H1 (cell line): Measurements from ENCODE around the gene EGLN2. TPM values are rescaled to one million over a fixed set of nuclear protein-coding genes. Genes with fewer than 3 reads are reported as not detected.
"Not testable (repeated sequence)": the region's sequence is repeated elsewhere in the genome, so short reads cannot be mapped to it uniquely, and the experiment has no call there.

Experiments used
- CTCF ChIA-PET: fragments of 300-600 bp; sonication (Branson Sonifier 250); formaldehyde crosslinking; loops from one replicate; lab custom pipeline; 2021; ENCODE audit not compliant: partially characterized antibody; lab: Charles Lee
- POLR2A ChIA-PET: fragments of 300-600 bp; sonication (Branson Sonifier 250); formaldehyde crosslinking; loops from one replicate; lab custom pipeline; 2021; ENCODE audit warnings: inconsistent platforms; ENCODE audit not compliant: partially characterized antibody; lab: Charles Lee
- DNase-seq, 2 experiments: peaks; one replicate each; pipeline versions ENCODE4 v3.0.0 to v3.0.0-alpha.2; 2010 to 2022; ENCODE audit warnings: low spot score in 2 of 2, low read depth in 1 of 2, mixed read lengths in 1 of 2
- FAIRE-seq: peaks from 2 replicates; lab custom pipeline; 2011; peaks lifted over from hg19 to GRCh38; lab: Jason Lieb, UNC
- H2AFZ ChIP-seq: 2 replicates; pipeline ENCODE4 v1.8.1; 2012; ENCODE audit warnings: low read length, inconsistent platforms
- H2AK5ac ChIP-seq: 2 replicates; pipeline ENCODE4 v1.6.1; 2013; ENCODE audit warnings: low read depth, low read length
- H2BK120ac ChIP-seq: replicated peaks from 2 replicates; pipeline ENCODE3; 2013; ENCODE audit warnings: low read depth, low read length, inconsistent platforms
- H2BK12ac ChIP-seq: 2 replicates; pipeline ENCODE4 v1.6.1; 2013; ENCODE audit warnings: low read depth, low read length
- H2BK15ac ChIP-seq: 2 replicates; pipeline ENCODE4 v1.6.1; 2013; ENCODE audit warnings: low read length
- H2BK20ac ChIP-seq: 2 replicates; pipeline ENCODE4 v1.6.1; 2013; ENCODE audit warnings: low read length
- H2BK5ac ChIP-seq: 2 replicates; pipeline ENCODE4 v1.6.1; 2013; ENCODE audit warnings: low read depth, low read length
- H3K14ac ChIP-seq: 2 replicates; pipeline ENCODE4 v1.6.1; 2013; ENCODE audit warnings: inconsistent platforms; ENCODE audit not compliant: insufficient read length
- H3K18ac ChIP-seq: 2 replicates; pipeline ENCODE4 v1.6.1; 2013; ENCODE audit warnings: low read length; ENCODE audit errors: extremely low read depth
- H3K23ac ChIP-seq: 2 replicates; pipeline ENCODE4 v1.6.1; 2013; ENCODE audit warnings: inconsistent platforms; ENCODE audit not compliant: insufficient read length
- H3K23me2 ChIP-seq: 2 replicates; pipeline ENCODE4 v1.6.1; 2013; ENCODE audit warnings: low read depth, low read length
- H3K27ac ChIP-seq: 2 replicates; pipeline ENCODE4 v1.6.1; 2011; ENCODE audit warnings: low read depth, low read length, inconsistent platforms
- H3K27me3 ChIP-seq, 4 experiments: replicated peaks in 1 of 4; 1 replicate in 1 of 4; 2 replicates in 3 of 4; pipeline versions ENCODE4 v1.6.1 to v1.8.1; 2011 to 2013; ENCODE audit warnings: low read length in 3 of 4, mild to moderate bottlenecking in 3 of 4, inconsistent platforms in 2 of 4, mixed read lengths in 2 of 4, moderate library complexity in 1 of 4; ENCODE audit not compliant: control insufficient read depth in 3 of 4, insufficient read depth in 3 of 4; ENCODE audit errors: extremely low read depth in 1 of 4
- H3K36me3 ChIP-seq, 4 experiments: 2 replicates each; pipeline versions ENCODE4 v1.6.1 to v1.8.1; 2011 to 2013; ENCODE audit warnings: mild to moderate bottlenecking in 4 of 4, low read length in 3 of 4, moderate library complexity in 2 of 4, control low read depth in 1 of 4, inconsistent platforms in 1 of 4; ENCODE audit not compliant: insufficient read depth in 4 of 4, control insufficient read depth in 2 of 4
- H3K4ac ChIP-seq: replicated peaks from 2 replicates; pipeline ENCODE3; 2013; ENCODE audit warnings: low read length, low read depth, mixed read lengths, inconsistent platforms; ENCODE audit not compliant: insufficient read length
- H3K4me1 ChIP-seq, 4 experiments: replicated peaks in 1 of 4; 1 replicate in 1 of 4; 2 replicates in 3 of 4; pipeline versions ENCODE4 v1.6.1 to v1.8.1; 2011 to 2013; ENCODE audit warnings: low read length in 3 of 4, inconsistent platforms in 2 of 4, mixed read lengths in 1 of 4; ENCODE audit not compliant: insufficient read depth in 4 of 4, control insufficient read depth in 3 of 4
- H3K4me2 ChIP-seq, 2 experiments: 2 replicates each; pipeline versions ENCODE4 v1.6.1 to v1.8.1; 2011 to 2013; ENCODE audit warnings: low read depth in 2 of 2, low read length in 2 of 2, control low read depth in 1 of 2, inconsistent platforms in 1 of 2, mild to moderate bottlenecking in 1 of 2; ENCODE audit not compliant: insufficient read depth in 1 of 2
- H3K4me3 ChIP-seq, 4 experiments: fragments of 200-600, 300-600 bp in 1 of 4; sonication (generic), shearing (Covaris generic), sonication (Bioruptor Twin) in 1 of 4; 2 replicates each; pipeline versions ENCODE4 v1.5.1 to v1.8.1; 2011 to 2016; ENCODE audit warnings: low read length in 4 of 4, low read depth in 3 of 4, control low read depth in 2 of 4, inconsistent platforms in 2 of 4, mild to moderate bottlenecking in 2 of 4, mixed read lengths in 1 of 4, moderate library complexity in 1 of 4; ENCODE audit not compliant: insufficient read depth in 2 of 4; ENCODE audit errors: extremely low read depth in 1 of 4
- H3K56ac ChIP-seq: replicated peaks from 2 replicates; pipeline ENCODE3; 2013; ENCODE audit warnings: low read depth, mild to moderate bottlenecking, mixed read lengths, low read length, inconsistent platforms; ENCODE audit not compliant: insufficient read length
- H3K79me1 ChIP-seq: 2 replicates; pipeline ENCODE4 v1.6.1; 2013; ENCODE audit warnings: low read depth, low read length, control low read depth
- H3K79me2 ChIP-seq, 2 experiments: 2 replicates each; pipeline versions ENCODE4 v1.6.1 to v1.8.1; 2012 to 2013; ENCODE audit warnings: low read length in 2 of 2, mild to moderate bottlenecking in 2 of 2, inconsistent platforms in 1 of 2; ENCODE audit not compliant: insufficient read depth in 2 of 2, control insufficient read depth in 1 of 2
- H3K9ac ChIP-seq, 4 experiments: replicated peaks in 1 of 4; 1 replicate in 1 of 4; 2 replicates in 3 of 4; pipeline versions ENCODE4 v1.6.1 to v1.8.1; 2011 to 2013; ENCODE audit warnings: low read depth in 3 of 4, low read length in 3 of 4, control low read depth in 2 of 4, mild to moderate bottlenecking in 2 of 4, moderate library complexity in 2 of 4, inconsistent platforms in 1 of 4; ENCODE audit errors: extremely low read depth in 1 of 4
- H3K9me3 ChIP-seq, 2 experiments: 2 replicates each; pipeline versions ENCODE4 v1.6.1 to v1.8.1; 2012 to 2013; ENCODE audit warnings: mild to moderate bottlenecking in 2 of 2, moderate library complexity in 2 of 2, control low read depth in 1 of 2, inconsistent platforms in 1 of 2, low read depth in 1 of 2, low read length in 1 of 2, mixed read lengths in 1 of 2; ENCODE audit not compliant: insufficient read depth in 2 of 2
- H4K20me1 ChIP-seq, 2 experiments: replicated peaks in 1 of 2; 2 replicates each; pipeline versions ENCODE3 to v1.8.1; 2011 to 2013; ENCODE audit warnings: inconsistent platforms in 2 of 2, low read length in 2 of 2, mild to moderate bottlenecking in 1 of 2; ENCODE audit not compliant: insufficient read depth in 2 of 2, control insufficient read depth in 1 of 2
- H4K5ac ChIP-seq: 2 replicates; pipeline ENCODE4 v1.6.1; 2013; ENCODE audit warnings: low read length, low read depth, mixed read lengths, inconsistent platforms; ENCODE audit not compliant: insufficient read length
- H4K8ac ChIP-seq: 2 replicates; pipeline ENCODE4 v1.8.0; 2013; ENCODE audit warnings: mild to moderate bottlenecking, moderate library complexity, low read length, inconsistent platforms; ENCODE audit not compliant: insufficient read depth; ENCODE audit errors: extremely low read depth
- H4K91ac ChIP-seq: replicated peaks from 2 replicates; pipeline ENCODE3; 2013; ENCODE audit warnings: low read length, mixed read lengths, inconsistent platforms; ENCODE audit not compliant: insufficient read length
- CHD2 ChIP-seq: IDR thresholded peaks from 2 replicates; pipeline ENCODE4 v1.6.1; 2012; ENCODE audit warnings: low read length, improper control_type of control experiment
- MAFK ChIP-seq: IDR thresholded peaks from 2 replicates; pipeline ENCODE4 v1.6.1; 2012; ENCODE audit warnings: low read depth, mild to moderate bottlenecking, improper control_type of control experiment, low read length
- RBBP5 ChIP-seq: IDR thresholded peaks from 2 replicates; pipeline ENCODE4 v1.7.1; 2012; ENCODE audit warnings: low read depth, mild to moderate bottlenecking, inconsistent platforms, low read length, moderate library complexity, borderline replicate concordance
- RFX5 ChIP-seq: IDR thresholded peaks from 2 replicates; pipeline ENCODE4 v1.6.1; 2011; ENCODE audit warnings: low read depth, low read length, improper control_type of control experiment, borderline replicate concordance
- SIX5 ChIP-seq: IDR thresholded peaks from 2 replicates; pipeline ENCODE4 v1.6.1; 2011; ENCODE audit warnings: mild to moderate bottlenecking, low read depth, low read length
- TAF7 ChIP-seq: optimal IDR thresholded peaks from 2 replicates; pipeline ENCODE3; 2011; ENCODE audit warnings: low read depth, mild to moderate bottlenecking, inconsistent platforms, low read length, moderate library complexity, borderline replicate concordance
- WGBS, 2 experiments: shearing (Covaris generic) in 1 of 2; methylation state at CpG; one replicate each; pipeline versions ENCODE4 v1.1.6 to v1.1.7; 2013 to 2015; ENCODE audit warnings: low lambda C conversion rate in 2 of 2, mixed read lengths in 2 of 2, inconsistent platforms in 1 of 2, low coverage in 1 of 2, missing lambda C conversion rate in 1 of 2; ENCODE audit not compliant: insufficient replicate concordance in 2 of 2, insufficient coverage in 1 of 2, insufficient read length in 1 of 2; ENCODE audit errors: extremely low coverage in 1 of 2, missing lambda C conversion rate in 1 of 2; 5-methylcytosine and 5-hydroxymethylcytosine counted together
- polyA plus RNA-seq, 7 experiments: library from polyadenylated mRNA; depleted of rRNA in 3 of 7; stranded (reverse) in 5 of 7; unstranded in 2 of 7; fragments of >200 nt in 5 of 7; fragments of 200-250 nt in 2 of 7; gene quantifications; 1 replicate in 5 of 7; 2 replicates in 1 of 7; 4 replicates in 1 of 7; pipeline versions ENCODE4 v1.2.1 to v1.2.3, GENCODE V29; 2011 to 2013; ENCODE audit warnings: missing spikeins in 2 of 7, mixed read lengths in 2 of 7
- total RNA-seq: library from RNA; stranded (reverse); fragmentation: NEBNext Ultra II Directional; extraction: Animal tissue kit (Norgen Biotek cat#: 25700); gene quantifications from 2 replicates; pipeline ENCODE4 v1.2.1, GENCODE V29; 2021

The EGLN2 gene
- total and polyA plus RNA-seq, 2 of the 8 experiments (the other 6 are each of a cell fraction or from before 2014, with no cell fraction given): 86.9 to 103 TPM

- no peak for TF ChIP-seq TAF7
- TF ChIP-seq CHD2: no peak
- no peak for TF ChIP-seq RBBP5
- no peak for TF ChIP-seq RFX5
- TF ChIP-seq SIX5: no peak
- no peak for TF ChIP-seq MAFK
These were observed 23.2 kb downstream of the EGLN2 start (continued) for GRCh38 chr19:40822161-40822560.

DNA sequence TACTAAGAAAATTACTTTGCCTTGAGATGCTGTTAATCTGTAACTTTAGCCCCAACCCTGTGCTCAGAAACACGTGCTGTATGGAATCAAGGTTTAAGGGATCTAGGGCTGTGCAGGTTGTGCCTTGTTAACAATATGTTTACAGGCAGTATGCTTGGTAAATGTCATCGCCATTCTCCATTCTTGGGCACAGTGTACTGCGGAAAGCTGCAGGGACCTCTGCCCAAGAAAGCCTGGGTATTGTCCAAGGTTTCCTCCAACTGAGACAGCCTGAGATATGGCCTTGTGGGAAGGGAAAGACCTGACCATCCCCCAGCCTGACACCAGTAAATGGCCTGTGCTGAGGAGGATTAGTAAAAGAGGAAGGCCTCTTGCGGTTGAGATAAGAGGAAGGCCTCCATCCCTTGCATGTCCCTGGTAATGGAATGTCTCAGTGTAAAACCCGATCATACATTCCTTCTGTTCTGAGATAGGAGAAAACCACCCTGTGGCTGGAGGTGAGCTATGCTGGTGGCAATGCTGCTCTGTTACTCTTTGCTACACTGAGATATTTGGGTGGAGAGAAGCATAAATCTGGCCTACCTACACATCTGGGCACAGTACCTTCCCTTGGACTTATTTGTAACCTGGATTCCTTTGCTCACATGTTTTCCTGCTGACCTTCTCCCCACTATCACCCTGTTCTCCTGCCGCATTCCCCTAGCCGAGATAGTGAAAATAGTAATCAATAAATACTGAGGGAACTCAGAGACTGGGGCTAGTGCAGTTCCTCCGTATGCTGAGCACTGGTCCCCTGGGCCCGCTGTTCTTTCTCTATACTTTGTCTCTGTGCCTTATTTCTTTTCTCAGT is 23.9 kb downstream of the EGLN2 start:
- POLR2A ChIA-PET: interaction anchor here (1.3 to 1.7 kb wide), 2 partner anchors 16 to 78 kb away, joined by 4 to 6 read pairs; no protein-coding TSS in a partner anchor
- not testable (repeated sequence) for H3K23me2 ChIP-seq, H3K4me2 ChIP-seq, H2BK15ac ChIP-seq, H3K27me3 ChIP-seq, H3K79me2 ChIP-seq, H3K36me3 ChIP-seq, H3K56ac ChIP-seq, H2BK120ac ChIP-seq, FAIRE-seq, H2AK5ac ChIP-seq, H4K8ac ChIP-seq, H3K4me3 ChIP-seq, H3K79me1 ChIP-seq, H2AFZ ChIP-seq, H3K23ac ChIP-seq, H3K14ac ChIP-seq, H4K91ac ChIP-seq, H3K18ac ChIP-seq, H3K9ac ChIP-seq, H3K27ac ChIP-seq, H3K4ac ChIP-seq, H2BK12ac ChIP-seq, H4K20me1 ChIP-seq, H4K5ac ChIP-seq, H3K9me3 ChIP-seq, H3K4me1 ChIP-seq, H2BK5ac ChIP-seq, H2BK20ac ChIP-seq
- 91% methylated on average over 9 of the region's 9 CpGs; no CpG with 5 or more reads in 1 of the 2 experiments for WGBS, 2 experiments
- DNase-seq: peak in 1 of 2 experiments; percentile 35
- CTCF ChIA-PET: interaction anchor here (0.6 kb wide), 1 partner anchor 66 kb away, joined by 6 read pairs; no protein-coding TSS in a partner anchor
